WI38 (cell line): ENCODE measurements around the gene AOAH.

ENCODE experiments used
- H3K4me3 ChIP-seq: 2 replicates; pipeline ENCODE4 v1.5.1; 2011; ENCODE audit warnings: low read depth, mild to moderate bottlenecking, control low read depth, low read length
- TF ChIP-seq, protein P1 (sequence below): IDR thresholded peaks from 2 replicates; pipeline ENCODE4 v1.5.1; 2012; ENCODE audit warnings: low read depth, mild to moderate bottlenecking, control low read depth, low read length

The AOAH gene

DNA sequence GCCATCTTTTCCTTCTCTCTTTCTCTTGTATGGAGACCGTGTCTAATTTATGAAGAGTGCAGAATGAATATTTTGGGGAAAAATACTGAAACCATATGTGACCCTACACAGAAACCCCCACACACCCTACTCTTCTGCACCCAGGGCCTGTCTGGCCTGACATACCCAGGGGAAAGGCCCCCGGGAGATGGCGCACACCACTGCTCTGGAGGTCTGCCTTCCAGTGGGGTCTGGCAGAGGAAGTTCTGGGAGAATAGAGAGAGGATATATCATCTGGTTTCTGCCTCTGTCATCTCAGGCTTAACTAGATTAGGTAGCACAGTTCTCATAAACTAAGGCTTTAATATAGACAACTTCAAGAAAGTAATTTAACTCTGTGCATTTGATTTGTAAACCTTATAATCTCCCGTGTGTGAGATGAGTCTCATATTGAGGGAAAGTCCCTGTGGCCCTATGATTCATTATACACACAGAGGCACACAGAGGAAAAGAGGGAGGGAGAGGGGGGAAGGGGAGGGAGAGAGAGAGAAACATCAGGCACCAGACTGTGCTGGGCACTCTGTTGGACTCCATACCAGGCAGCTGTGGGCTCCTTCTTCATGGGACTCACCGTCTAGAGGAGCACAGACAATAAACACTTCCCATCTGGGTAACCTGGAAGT, 123.3 kb downstream of the AOAH start:
- TF ChIP-seq, protein P1, sequence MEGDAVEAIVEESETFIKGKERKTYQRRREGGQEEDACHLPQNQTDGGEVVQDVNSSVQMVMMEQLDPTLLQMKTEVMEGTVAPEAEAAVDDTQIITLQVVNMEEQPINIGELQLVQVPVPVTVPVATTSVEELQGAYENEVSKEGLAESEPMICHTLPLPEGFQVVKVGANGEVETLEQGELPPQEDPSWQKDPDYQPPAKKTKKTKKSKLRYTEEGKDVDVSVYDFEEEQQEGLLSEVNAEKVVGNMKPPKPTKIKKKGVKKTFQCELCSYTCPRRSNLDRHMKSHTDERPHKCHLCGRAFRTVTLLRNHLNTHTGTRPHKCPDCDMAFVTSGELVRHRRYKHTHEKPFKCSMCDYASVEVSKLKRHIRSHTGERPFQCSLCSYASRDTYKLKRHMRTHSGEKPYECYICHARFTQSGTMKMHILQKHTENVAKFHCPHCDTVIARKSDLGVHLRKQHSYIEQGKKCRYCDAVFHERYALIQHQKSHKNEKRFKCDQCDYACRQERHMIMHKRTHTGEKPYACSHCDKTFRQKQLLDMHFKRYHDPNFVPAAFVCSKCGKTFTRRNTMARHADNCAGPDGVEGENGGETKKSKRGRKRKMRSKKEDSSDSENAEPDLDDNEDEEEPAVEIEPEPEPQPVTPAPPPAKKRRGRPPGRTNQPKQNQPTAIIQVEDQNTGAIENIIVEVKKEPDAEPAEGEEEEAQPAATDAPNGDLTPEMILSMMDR, result no peak
- H3K4me3 ChIP-seq, result no peak overlapping the region

DNA sequence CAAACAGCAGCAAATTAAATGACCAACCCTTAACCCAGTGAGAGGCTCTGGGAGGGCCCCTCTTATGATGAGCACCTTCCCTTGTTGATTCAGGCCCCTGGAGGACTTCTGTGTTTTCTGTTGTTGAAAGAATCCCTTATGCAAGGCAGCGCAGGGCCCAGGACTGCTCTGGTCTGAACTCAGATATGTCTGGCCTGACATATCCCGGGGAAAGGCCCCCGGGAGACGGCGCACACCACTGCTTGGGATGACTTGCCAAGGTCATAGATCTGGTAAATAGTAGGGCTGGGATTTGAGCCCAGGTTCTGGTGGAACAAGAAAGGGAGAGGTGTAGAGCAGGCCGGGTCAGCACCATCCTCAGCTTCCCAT, 124.0 kb downstream of the AOAH start:
- H3K4me3 ChIP-seq, result no peak overlapping the region
- TF ChIP-seq, protein P1, result no peak

DNA sequence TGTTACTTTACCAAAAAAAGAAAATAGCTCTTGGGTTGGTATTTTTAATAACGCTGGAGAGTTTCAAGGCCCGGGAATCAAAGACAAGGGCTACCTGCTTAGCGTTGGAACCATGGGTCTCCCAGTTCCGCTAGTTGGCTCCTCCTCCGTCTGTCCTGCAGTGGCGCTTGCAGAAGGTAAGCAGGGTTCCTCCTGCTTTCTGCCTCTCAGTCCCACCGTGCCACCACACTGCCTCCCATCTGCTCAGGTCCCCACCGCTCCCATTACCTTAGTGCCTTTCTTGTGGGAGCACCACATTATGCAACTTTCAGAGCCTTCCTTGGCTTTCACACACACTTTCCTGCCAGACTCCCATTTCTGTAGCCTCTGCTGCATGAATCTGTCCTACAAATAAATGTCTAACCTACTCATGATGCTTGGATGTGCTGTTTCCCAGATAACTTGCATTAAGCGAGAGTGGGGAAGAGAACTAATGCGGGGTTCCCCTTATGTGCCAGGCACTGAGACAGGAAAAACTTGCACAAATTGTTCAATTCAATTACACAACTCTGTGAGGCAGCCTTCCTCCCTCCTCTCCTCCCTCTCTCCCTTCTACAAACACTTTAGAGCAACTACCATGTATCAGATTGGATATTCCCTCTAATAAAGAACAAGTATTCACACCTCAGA, 124.5 kb downstream of the AOAH start:
- no peak overlapping the region for H3K4me3 ChIP-seq
- TF ChIP-seq, protein P1, result no peak

DNA sequence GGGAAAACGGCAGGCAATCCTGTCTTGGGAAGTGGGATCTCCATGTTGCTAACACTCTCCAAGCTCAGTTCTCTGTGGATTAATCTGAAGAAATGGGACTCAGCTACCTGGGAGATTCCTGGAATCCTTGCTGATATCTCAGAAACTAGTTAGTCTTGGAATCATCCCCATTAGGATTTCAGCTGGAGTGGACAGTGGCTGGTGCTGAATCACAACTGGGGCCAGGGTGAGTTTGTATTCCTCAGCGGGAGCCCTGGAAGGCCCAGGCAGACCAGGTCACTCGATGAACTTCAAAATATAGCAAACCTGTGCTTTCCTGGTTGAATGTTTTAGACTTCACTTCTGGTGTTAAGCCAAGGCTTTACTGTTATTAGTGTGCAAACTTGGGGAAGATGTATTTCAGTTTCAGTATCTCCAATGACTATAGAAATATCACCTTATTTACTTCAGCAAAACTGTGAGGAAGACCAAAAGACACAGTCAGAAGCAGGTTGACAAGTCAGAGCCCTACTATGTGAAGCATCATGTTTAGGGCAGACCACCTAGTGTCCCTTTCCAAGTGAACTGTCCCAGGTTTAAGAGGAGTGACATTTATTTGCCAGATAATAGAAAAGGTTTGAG, 126.1 kb downstream of the AOAH start:
- TF ChIP-seq, protein P1, result no peak
- no peak overlapping the region for H3K4me3 ChIP-seq

DNA sequence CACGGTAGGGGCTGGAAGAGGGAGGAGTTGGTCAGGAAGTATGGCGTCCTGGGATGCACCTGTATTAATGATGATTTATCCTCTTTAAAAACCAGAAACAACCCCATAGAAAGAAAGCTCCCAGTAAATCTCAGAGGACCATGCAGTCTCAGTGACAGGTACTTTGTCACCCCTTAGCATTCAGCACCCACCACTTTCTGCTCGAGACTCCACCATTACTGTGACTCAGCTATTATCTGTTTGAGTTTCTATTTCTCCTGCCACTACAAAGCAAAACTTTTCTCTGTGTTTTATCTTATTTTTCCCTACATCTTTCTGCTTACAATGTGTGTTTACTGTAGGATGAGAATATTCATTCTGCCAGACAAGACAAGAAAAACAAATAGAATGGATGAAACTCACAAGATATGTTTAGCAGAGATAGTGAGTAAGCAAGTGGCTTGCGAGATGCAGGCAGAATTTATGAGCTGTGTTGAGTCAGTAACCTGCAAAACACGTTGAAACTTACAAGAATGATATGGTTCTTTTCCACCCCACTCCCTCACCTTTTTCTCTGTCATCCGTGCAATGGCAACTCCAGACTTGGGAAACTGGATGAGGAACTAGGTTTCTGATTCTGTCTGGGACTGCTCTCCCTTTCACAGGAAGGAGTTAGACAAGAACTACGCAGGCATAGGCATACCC, 127.1 kb downstream of the AOAH start:
- no peak overlapping the region for H3K4me3 ChIP-seq
- TF ChIP-seq, protein P1, result no peak

DNA sequence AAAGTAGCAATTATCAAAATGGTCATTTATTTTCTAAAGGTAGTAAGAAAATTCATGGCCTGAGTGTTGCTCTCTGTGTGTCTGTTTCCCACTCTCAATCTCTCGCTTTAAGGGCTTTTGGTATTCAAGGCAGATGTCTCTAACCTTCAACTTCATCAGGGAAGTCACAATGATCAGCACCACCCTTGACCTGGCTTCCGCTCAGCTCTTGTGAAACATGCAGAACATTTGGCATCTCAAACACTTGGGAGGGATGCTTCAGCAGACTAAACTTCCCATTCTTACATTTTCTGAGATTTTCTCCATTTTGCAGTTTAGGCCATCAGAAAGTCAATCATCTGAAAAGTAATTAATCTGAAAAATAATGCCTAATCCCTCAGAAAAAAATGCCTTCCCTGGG, 129.8 kb downstream of the AOAH start:
- no peak overlapping the region for H3K4me3 ChIP-seq
- TF ChIP-seq, protein P1, result no peak

DNA sequence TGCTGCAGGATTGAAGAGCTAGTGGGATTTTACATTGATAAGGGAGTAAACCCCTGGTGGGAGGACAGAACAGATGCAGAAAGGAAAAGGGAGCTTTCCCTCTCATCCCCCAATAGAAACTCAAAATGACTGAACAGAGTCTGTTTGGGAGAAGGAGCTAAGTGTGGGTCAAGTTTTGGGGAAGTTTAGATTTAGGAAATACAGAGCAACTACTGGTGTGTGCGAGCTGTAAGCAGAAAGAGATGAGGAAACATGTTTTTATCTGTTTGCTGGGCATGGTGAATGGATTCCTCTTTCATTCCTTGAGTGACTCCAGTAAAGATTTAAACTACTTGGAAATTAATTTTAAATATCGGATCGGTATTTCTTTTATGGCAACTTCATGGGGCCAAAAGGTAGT, 132.7 kb downstream of the AOAH start:
- no peak overlapping the region for H3K4me3 ChIP-seq
- TF ChIP-seq, protein P1, result no peak
